CD14-positive monocyte (primary cell): ENCODE measurements around the gene INPP5A. TPM values are rescaled to one million over a fixed set of nuclear protein-coding genes. Genes with fewer than 3 reads are reported as not detected.

Experiments used
- DNase-seq, 3 donors: peaks; one replicate each; pipeline ENCODE4 v3.0.0-alpha.2; 2011 to 2022
- H2AFZ ChIP-seq: 2 replicates; pipeline ENCODE4 v1.6.0; 2012; ENCODE audit warnings: mild to moderate bottlenecking, low read depth, low read length, inconsistent platforms; ENCODE audit not compliant: insufficient read depth, poor library complexity, severe bottlenecking
- H3K27ac ChIP-seq, 2 donors: 1 replicate in 1 of 2; 2 replicates in 1 of 2; pipeline ENCODE4 v1.5.1; 2012 to 2013; ENCODE audit warnings: low read length in 2 of 2, control low read depth in 1 of 2, inconsistent platforms in 1 of 2, low read depth in 1 of 2, mild to moderate bottlenecking in 1 of 2
- H3K27me3 ChIP-seq, 2 donors: one replicate each; pipeline versions ENCODE4 v1.6.0 to v1.6.1; 2011 to 2013; ENCODE audit warnings: low read length in 2 of 2; ENCODE audit not compliant: control insufficient read depth in 2 of 2, insufficient read depth in 2 of 2
- H3K36me3 ChIP-seq, 2 donors: replicated peaks in 1 of 2; 1 replicate in 1 of 2; 2 replicates in 1 of 2; pipeline versions ENCODE4 v1.5.1 to v1.6.1; 2012 to 2013; ENCODE audit warnings: low read length in 2 of 2, control low read depth in 1 of 2, inconsistent platforms in 1 of 2, mild to moderate bottlenecking in 1 of 2; ENCODE audit not compliant: insufficient read depth in 2 of 2, control insufficient read depth in 1 of 2
- H3K4me1 ChIP-seq, 2 donors: 1 replicate in 1 of 2; 2 replicates in 1 of 2; pipeline versions ENCODE4 v1.5.1 to v1.6.1; 2012 to 2013; ENCODE audit warnings: low read length in 2 of 2, control low read depth in 1 of 2, inconsistent platforms in 1 of 2, mild to moderate bottlenecking in 1 of 2, moderate library complexity in 1 of 2; ENCODE audit not compliant: insufficient read depth in 2 of 2, control insufficient read depth in 1 of 2
- H3K4me2 ChIP-seq: replicated peaks from 2 replicates; pipeline ENCODE3; 2012; ENCODE audit warnings: low read length, moderate library complexity, mild to moderate bottlenecking; ENCODE audit not compliant: poor library complexity, severe bottlenecking; ENCODE audit errors: extremely low read depth
- H3K4me3 ChIP-seq, 3 experiments: fragments of 200-600 bp in 1 of 3; sonication (generic) in 1 of 3; replicated peaks in 1 of 3; 1 replicate in 2 of 3; 2 replicates in 1 of 3; pipeline ENCODE4 v1.5.1; 2011 to 2013; ENCODE audit warnings: low read length in 3 of 3, mild to moderate bottlenecking in 3 of 3, control low read depth in 2 of 3, low read depth in 2 of 3, inconsistent platforms in 1 of 3, moderate library complexity in 1 of 3
- H3K79me2 ChIP-seq: 2 replicates; pipeline ENCODE4 v1.6.0; 2012; ENCODE audit warnings: mild to moderate bottlenecking, control low read depth, inconsistent platforms, low read length, moderate library complexity; ENCODE audit not compliant: insufficient read depth
- H3K9ac ChIP-seq: 2 replicates; pipeline ENCODE4 v1.6.0; 2017; ENCODE audit warnings: low read length, mild to moderate bottlenecking; ENCODE audit not compliant: insufficient read depth, poor library complexity, severe bottlenecking
- H3K9me3 ChIP-seq, 2 donors: replicated peaks in 1 of 2; 1 replicate in 1 of 2; 2 replicates in 1 of 2; pipeline versions ENCODE4 v1.5.1 to v1.6.1; 2012 to 2013; ENCODE audit warnings: low read length in 2 of 2, control low read depth in 1 of 2; ENCODE audit not compliant: control insufficient read depth in 1 of 2, insufficient read depth in 1 of 2
- H4K20me1 ChIP-seq: 2 replicates; pipeline ENCODE4 v1.6.0; 2012; ENCODE audit warnings: mild to moderate bottlenecking, low read length, control low read depth, moderate library complexity; ENCODE audit not compliant: insufficient read depth
- H3K27ac Mint-ChIP-seq, 7 donors: one replicate each; pipeline ENCODE4 v1.8.0; 2020; ENCODE audit warnings: mild to moderate bottlenecking in 7 of 7, mixed read lengths in 7 of 7, moderate library complexity in 6 of 7, inconsistent platforms in 2 of 7
- H3K27me3 Mint-ChIP-seq, 3 donors: one replicate each; pipeline ENCODE4 v1.8.0; 2021 to 2022; ENCODE audit warnings: low read depth in 3 of 3, mild to moderate bottlenecking in 3 of 3, mixed read lengths in 3 of 3, moderate library complexity in 3 of 3, inconsistent platforms in 1 of 3
- H3K36me3 Mint-ChIP-seq, 2 donors: one replicate each; pipeline ENCODE4 v1.8.0; 2020; ENCODE audit warnings: mixed read lengths in 2 of 2, inconsistent platforms in 1 of 2, mild to moderate bottlenecking in 1 of 2
- H3K4me1 Mint-ChIP-seq: one replicate; pipeline ENCODE4 v1.8.0; 2020; ENCODE audit warnings: mild to moderate bottlenecking, mixed read lengths
- H3K4me3 Mint-ChIP-seq, 2 donors: one replicate each; pipeline ENCODE4 v1.8.0; 2020; ENCODE audit warnings: mild to moderate bottlenecking in 2 of 2, mixed read lengths in 2 of 2, moderate library complexity in 1 of 2
- H3K9me3 Mint-ChIP-seq, 7 donors: one replicate each; pipeline ENCODE4 v1.8.0; 2020 to 2022; ENCODE audit warnings: mixed read lengths in 7 of 7, mild to moderate bottlenecking in 6 of 7, moderate library complexity in 6 of 7, inconsistent platforms in 2 of 7
- CTCF ChIP-seq: fragments of 200-600 bp; IDR thresholded peaks from one replicate; pipeline ENCODE4 v1.8.0; 2022; ENCODE audit warnings: antibody characterized with exemption, mild to moderate bottlenecking
- WGBS: methylation state at CpG from one replicate; pipeline ENCODE4 v1.1.5; 2013; ENCODE audit warnings: missing lambda C conversion rate; ENCODE audit not compliant: insufficient coverage; 5-methylcytosine and 5-hydroxymethylcytosine counted together
- intact Hi-C, 2 donors: fragments of 100-400 bp; cut with micrococcal nuclease; formaldehyde crosslinking; loops; one replicate each; pipeline versions ENCODE4 v1.15.0 to v1.15.1; 2023
- polyA plus RNA-seq, 3 donors: library from polyadenylated mRNA; depleted of rRNA in 1 of 3; unstranded in 2 of 3; stranded (reverse) in 1 of 3; fragments of 300-500 nt in 2 of 3; fragments of >200 nt in 1 of 3; fragmentation: Illumina TruSeq in 2 of 3; gene quantifications; 1 replicate in 2 of 3; 2 replicates in 1 of 3; pipeline ENCODE4 v1.2.3, GENCODE V29; 2012 to 2021

Gene INPP5A
- polyA plus RNA-seq, 3 donors: 0.87 to 17.2 (median 2.9) TPM

GRCh38 chr10:132619927-132620326 is 82.3 kb downstream of the INPP5A start:
- H3K4me3 Mint-ChIP-seq: no peak overlapping the region
- Histone ChIP-seq H3K4me2 (no peak overlapping the region), H4K20me1 (peaks cover 43% of the 10 kb centered on the region), H3K4me1 (peaks cover 18 to 22% of the 10 kb centered on the region in 2 donors), H3K36me3 (peaks cover 2 to 24% of the 10 kb centered on the region in 2 donors), H2AFZ (no peak overlapping the region), H3K4me3 (no peak overlapping the region), H3K27ac (no peak overlapping the region), H3K27me3 (no peaks in the 10 kb centered on the region), H3K9ac (no peak overlapping the region), H3K9me3 (peaks cover 26 to 34% of the 10 kb centered on the region in 2 donors), H3K79me2 (peaks cover 23% of the 10 kb centered on the region)
- DNase-seq: no peak
- H3K4me1 Mint-ChIP-seq: peaks cover 37% of the 10 kb centered on the region
- WGBS: 100% methylated on average over 2 of the region's 2 CpGs
- H3K27ac Mint-ChIP-seq: peak overlapping the region in 1 of 7 donors; percentile 33
- H3K27me3 Mint-ChIP-seq: peaks cover 0 to 1% (median 0%) of the 10 kb centered on the region in 3 donors
- peaks cover 22 to 42% of the 10 kb centered on the region in 2 donors for H3K36me3 Mint-ChIP-seq
- no peak for TF ChIP-seq CTCF
- peaks cover 16 to 37% (median 32%) of the 10 kb centered on the region in 7 donors for H3K9me3 Mint-ChIP-seq
- intact Hi-C loops: loop anchor here in 1 of 2 donors (5.0 kb wide), 1 partner anchor 78 kb away; no protein-coding TSS in a partner anchor

DNA sequence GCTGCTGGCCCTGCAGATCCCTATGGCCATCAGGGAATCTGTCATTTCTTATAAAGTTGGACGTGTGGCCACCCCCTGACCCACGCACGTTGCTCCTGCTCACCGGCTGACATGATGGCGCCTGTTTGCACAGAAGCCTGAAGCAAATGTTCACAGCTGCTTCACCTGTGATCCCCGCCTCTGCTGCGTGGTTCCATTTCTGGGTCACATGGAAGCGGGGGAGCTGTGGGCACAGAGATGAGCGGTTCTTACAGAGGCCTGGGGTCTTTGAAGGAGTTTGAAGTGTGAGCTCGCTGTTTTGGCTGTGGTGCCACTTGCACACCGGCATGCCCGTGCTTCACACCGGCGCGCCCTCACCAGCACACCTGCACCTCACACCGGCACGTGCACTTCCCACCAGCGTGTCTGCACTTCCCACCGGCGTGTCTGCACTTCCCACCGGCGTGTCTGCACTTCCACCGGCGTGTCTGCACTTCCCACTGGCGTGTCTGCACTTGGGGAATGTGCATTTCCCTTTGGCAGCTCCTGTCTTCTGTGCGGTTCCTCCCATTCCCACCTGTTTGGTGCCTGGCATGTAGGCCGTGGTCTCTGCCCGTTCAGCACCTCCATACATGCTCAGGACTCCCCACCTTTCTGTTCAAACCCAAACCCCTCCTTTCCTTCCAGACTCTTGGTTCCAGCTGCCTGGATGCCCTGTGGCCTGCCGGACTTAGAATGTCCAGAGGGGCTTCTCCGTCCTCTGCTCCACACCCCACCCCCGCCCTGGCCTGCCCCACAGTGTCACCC is 86.7 kb downstream of the INPP5A start:
- H3K4me2 ChIP-seq: no peak overlapping the region
- H2AFZ ChIP-seq: no peak overlapping the region
- H4K20me1 ChIP-seq: peaks cover 51% of the 10 kb centered on the region
- H3K4me3 Mint-ChIP-seq: peak overlapping the region in 1 of 2 donors; percentile 39
- WGBS: 94% methylated on average over 28 of the region's 31 CpGs
- H3K4me1 ChIP-seq: peaks cover 22 to 31% of the 10 kb centered on the region in 2 donors
- H3K27me3 ChIP-seq: no peaks in the 10 kb centered on the region
- peaks cover 10 to 26% (median 24%) of the 10 kb centered on the region in 7 donors for H3K9me3 Mint-ChIP-seq
- H3K36me3 ChIP-seq: peaks cover 0 to 7% of the 10 kb centered on the region in 2 donors
- H3K36me3 Mint-ChIP-seq: peaks cover 10 to 12% of the 10 kb centered on the region in 2 donors
- H3K9me3 ChIP-seq: peaks cover 19 to 26% of the 10 kb centered on the region in 2 donors
- no peak overlapping the region for H3K9ac ChIP-seq
- H3K27ac ChIP-seq: no peak overlapping the region
- TF ChIP-seq CTCF: no peak
- no peak overlapping the region for H3K4me3 ChIP-seq
- H3K4me1 Mint-ChIP-seq: peaks cover 38% of the 10 kb centered on the region
- DNase-seq: no peak
- peaks cover 25% of the 10 kb centered on the region for H3K79me2 ChIP-seq
- H3K27ac Mint-ChIP-seq: peak overlapping the region in 1 of 7 donors; percentile 30
- H3K27me3 Mint-ChIP-seq: no peaks in the 10 kb centered on the region
- intact Hi-C loops: loop anchor here in 1 of 2 donors (5.0 kb wide), 1 partner anchor 82 kb away; no protein-coding TSS in a partner anchor
